Neural progenitor cell (in vitro differentiated cells): ENCODE results near the gene FKBP15. TPM values are rescaled to one million over a fixed set of nuclear protein-coding genes. Genes with fewer than 3 reads are reported as not detected.
"Not testable (repeated sequence)": the region's sequence is repeated elsewhere in the genome, so short reads cannot be mapped to it uniquely, and the experiment has no call there.

Experiments
- DNase-seq: peaks from one replicate; pipeline ENCODE4 v3.0.0-alpha.2; 2016; ENCODE audit warnings: low spot score
- H2AFZ ChIP-seq: fragments of 200-600 bp; sonication (generic); replicated peaks from 2 replicates; pipeline ENCODE4 v1.6.1; 2016; ENCODE audit warnings: antibody characterized with exemption
- H3F3A ChIP-seq: fragments of 200-600 bp; sonication (generic); 2 replicates; pipeline ENCODE4 v1.6.1; 2016; ENCODE audit warnings: antibody characterized with exemption, low read depth
- H3K27ac ChIP-seq: fragments of 200-600 bp; sonication (generic); 2 replicates; pipeline ENCODE4 v1.5.1; 2016; ENCODE audit warnings: mild to moderate bottlenecking
- H3K27me3 ChIP-seq: fragments of 200-600 bp; sonication (generic); 2 replicates; pipeline ENCODE4 v1.6.1; 2016; ENCODE audit warnings: mild to moderate bottlenecking, moderate library complexity
- H3K36me3 ChIP-seq: fragments of 200-600 bp; sonication (generic); 2 replicates; pipeline ENCODE4 v1.5.1; 2016
- H3K4me1 ChIP-seq: fragments of 200-600 bp; sonication (generic); 2 replicates; pipeline ENCODE4 v1.6.1; 2016; ENCODE audit warnings: mixed run types
- H3K4me2 ChIP-seq: fragments of 200-600 bp; sonication (generic); 2 replicates; pipeline ENCODE4 v1.6.1; 2016
- H3K4me3 ChIP-seq: fragments of 200-600 bp; sonication (generic); 2 replicates; pipeline ENCODE4 v1.5.1; 2016
- H3K79me2 ChIP-seq: fragments of 200-600 bp; sonication (generic); 2 replicates; pipeline ENCODE4 v1.6.1; 2016; ENCODE audit warnings: low read depth
- H3K9ac ChIP-seq: fragments of 200-600 bp; sonication (generic); 2 replicates; pipeline ENCODE4 v1.6.1; 2016
- H3K9me3 ChIP-seq: fragments of 200-600 bp; sonication (generic); 2 replicates; pipeline ENCODE4 v1.5.1; 2016; ENCODE audit warnings: low read depth
- H4K20me1 ChIP-seq: fragments of 200-600 bp; sonication (generic); 2 replicates; pipeline ENCODE4 v1.6.1; 2016; ENCODE audit warnings: low read depth
- H3K27ac Mint-ChIP-seq: 3 replicates; pipeline ENCODE4 v1.8.0; 2021; ENCODE audit warnings: mixed read lengths
- H3K27me3 Mint-ChIP-seq: 2 replicates; pipeline ENCODE4 v1.8.0; 2022; ENCODE audit warnings: low read depth, mild to moderate bottlenecking, inconsistent platforms, moderate library complexity, mixed read lengths; ENCODE audit not compliant: insufficient read depth
- H3K36me3 Mint-ChIP-seq: 3 replicates; pipeline ENCODE4 v1.8.0; 2021; ENCODE audit warnings: mixed read lengths
- H3K4me1 Mint-ChIP-seq: 3 replicates; pipeline ENCODE4 v1.8.0; 2021; ENCODE audit warnings: mixed read lengths
- H3K4me3 Mint-ChIP-seq: 3 replicates; pipeline ENCODE4 v1.8.0; 2021; ENCODE audit warnings: mild to moderate bottlenecking, moderate library complexity, mixed read lengths
- H3K9me3 Mint-ChIP-seq: 3 replicates; pipeline ENCODE4 v1.8.0; 2020; ENCODE audit warnings: mixed read lengths
- EZH2 ChIP-seq: fragments of 200-600 bp; sonication (generic); IDR thresholded peaks from 2 replicates; pipeline ENCODE4 v1.6.1; 2017; ENCODE audit warnings: antibody characterized with exemption, mild to moderate bottlenecking, moderate library complexity
- EZH2phosphoT487 ChIP-seq: fragments of 200-600 bp; sonication (generic); IDR thresholded peaks from 2 replicates; pipeline ENCODE4 v1.6.1; 2017; ENCODE audit warnings: antibody characterized with exemption
- total RNA-seq: library from RNA; depleted of rRNA; stranded (reverse); fragments of >200 nt; gene quantifications from 2 replicates; pipeline ENCODE4 v1.2.3, GENCODE V29; 2015; ENCODE audit warnings: low replicate concordance
- TF ChIP-seq, protein P1 (sequence below): fragments of 200-600 bp; sonication (generic); IDR thresholded peaks from 2 replicates; pipeline ENCODE4 v1.5.1; 2017; ENCODE audit warnings: antibody characterized with exemption, mild to moderate bottlenecking

Gene FKBP15
- total RNA-seq, 1 donor from 2014 or later = 25.5 TPM

DNA sequence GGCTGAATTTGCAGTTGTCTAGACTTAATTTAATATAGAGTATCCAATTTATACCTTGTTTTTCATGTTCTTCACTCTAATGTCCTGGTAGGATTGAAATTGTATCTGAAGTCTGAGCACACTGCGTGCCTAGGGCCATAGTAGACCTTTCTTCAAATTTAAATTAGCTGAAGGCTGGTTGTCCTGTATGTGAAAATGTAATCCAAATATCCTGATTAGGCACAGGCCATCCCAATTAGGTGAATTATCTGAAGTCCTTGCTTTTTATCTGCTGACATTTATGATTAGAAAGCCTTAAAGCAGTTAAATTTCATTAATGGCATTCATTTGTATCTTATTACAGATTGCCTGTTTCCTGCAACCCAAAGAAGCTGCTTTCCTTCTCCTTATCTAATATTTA, 33.9 kb upstream of the FKBP15 start:
- Histone ChIP-seq H3K36me3 (peaks cover 3% of the 10 kb centered on the region), H2AFZ (no peak overlapping the region), H3K9me3 (no peaks in the 10 kb centered on the region), H3K4me2 (no peak overlapping the region), H4K20me1 (no peaks in the 10 kb centered on the region), H3K79me2 (no peaks in the 10 kb centered on the region), H3K27ac (no peak overlapping the region), H3K27me3 (no peaks in the 10 kb centered on the region), H3K9ac (no peak overlapping the region), H3K4me3 (no peak overlapping the region), H3F3A (no peaks in the 10 kb centered on the region), H3K4me1 (no peaks in the 10 kb centered on the region)
- Mint-ChIP-seq H3K4me1 (no peaks in the 10 kb centered on the region), H3K27ac (no peak overlapping the region), H3K4me3 (no peak overlapping the region), H3K36me3 (peaks cover 18% of the 10 kb centered on the region), H3K27me3 (no peaks in the 10 kb centered on the region), H3K9me3 (peaks cover 4% of the 10 kb centered on the region)
- no peak for TF ChIP-seq EZH2
- no peak for TF ChIP-seq EZH2phosphoT487
- TF ChIP-seq, protein P1, sequence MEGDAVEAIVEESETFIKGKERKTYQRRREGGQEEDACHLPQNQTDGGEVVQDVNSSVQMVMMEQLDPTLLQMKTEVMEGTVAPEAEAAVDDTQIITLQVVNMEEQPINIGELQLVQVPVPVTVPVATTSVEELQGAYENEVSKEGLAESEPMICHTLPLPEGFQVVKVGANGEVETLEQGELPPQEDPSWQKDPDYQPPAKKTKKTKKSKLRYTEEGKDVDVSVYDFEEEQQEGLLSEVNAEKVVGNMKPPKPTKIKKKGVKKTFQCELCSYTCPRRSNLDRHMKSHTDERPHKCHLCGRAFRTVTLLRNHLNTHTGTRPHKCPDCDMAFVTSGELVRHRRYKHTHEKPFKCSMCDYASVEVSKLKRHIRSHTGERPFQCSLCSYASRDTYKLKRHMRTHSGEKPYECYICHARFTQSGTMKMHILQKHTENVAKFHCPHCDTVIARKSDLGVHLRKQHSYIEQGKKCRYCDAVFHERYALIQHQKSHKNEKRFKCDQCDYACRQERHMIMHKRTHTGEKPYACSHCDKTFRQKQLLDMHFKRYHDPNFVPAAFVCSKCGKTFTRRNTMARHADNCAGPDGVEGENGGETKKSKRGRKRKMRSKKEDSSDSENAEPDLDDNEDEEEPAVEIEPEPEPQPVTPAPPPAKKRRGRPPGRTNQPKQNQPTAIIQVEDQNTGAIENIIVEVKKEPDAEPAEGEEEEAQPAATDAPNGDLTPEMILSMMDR = no peak
- DNase-seq = no peak

DNA sequence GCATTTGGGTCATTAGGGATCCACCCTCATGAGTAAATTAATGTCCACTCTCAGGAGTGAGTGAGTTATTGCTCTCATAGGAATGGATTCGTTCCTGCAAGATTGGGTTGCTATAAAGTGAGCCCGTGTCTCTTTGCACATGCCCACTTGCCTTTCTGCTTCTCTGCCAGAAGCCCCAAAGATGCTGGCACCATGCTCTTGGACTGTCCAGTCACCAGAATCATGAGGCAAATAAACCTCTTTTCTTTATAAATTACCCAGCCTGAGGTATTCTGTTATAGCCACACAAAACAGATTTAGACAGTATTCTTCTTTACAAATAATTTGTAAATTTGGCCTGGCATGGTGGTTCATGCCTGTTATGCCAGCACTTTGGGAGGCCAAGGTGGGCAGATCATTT, 29.7 kb upstream of the FKBP15 start:
- peaks cover 13% of the 10 kb centered on the region for H3K36me3 Mint-ChIP-seq
- no peaks in the 10 kb centered on the region for H3K9me3 ChIP-seq
- peaks cover 2% of the 10 kb centered on the region for H3K27me3 Mint-ChIP-seq
- H3K4me2 ChIP-seq = no peak overlapping the region
- H3K9me3 Mint-ChIP-seq = peaks cover 11% of the 10 kb centered on the region
- H3K27ac Mint-ChIP-seq = no peak overlapping the region
- TF ChIP-seq EZH2phosphoT487 = no peak
- TF ChIP-seq, protein P1 = no peak
- no peak for TF ChIP-seq EZH2
- H2AFZ ChIP-seq = no peak overlapping the region
- no peaks in the 10 kb centered on the region for H3K4me1 ChIP-seq
- H3K27ac ChIP-seq = no peak overlapping the region
- no peaks in the 10 kb centered on the region for H3K36me3 ChIP-seq
- H3K27me3 ChIP-seq = no peaks in the 10 kb centered on the region
- H3K4me3 ChIP-seq = no peak overlapping the region
- no peak overlapping the region for H3K9ac ChIP-seq
- H3K4me3 Mint-ChIP-seq = no peak overlapping the region
- no peaks in the 10 kb centered on the region for H3K4me1 Mint-ChIP-seq
- DNase-seq = no peak
- no peaks in the 10 kb centered on the region for H3F3A ChIP-seq
- H3K79me2 ChIP-seq = no peaks in the 10 kb centered on the region
- no peaks in the 10 kb centered on the region for H4K20me1 ChIP-seq

DNA sequence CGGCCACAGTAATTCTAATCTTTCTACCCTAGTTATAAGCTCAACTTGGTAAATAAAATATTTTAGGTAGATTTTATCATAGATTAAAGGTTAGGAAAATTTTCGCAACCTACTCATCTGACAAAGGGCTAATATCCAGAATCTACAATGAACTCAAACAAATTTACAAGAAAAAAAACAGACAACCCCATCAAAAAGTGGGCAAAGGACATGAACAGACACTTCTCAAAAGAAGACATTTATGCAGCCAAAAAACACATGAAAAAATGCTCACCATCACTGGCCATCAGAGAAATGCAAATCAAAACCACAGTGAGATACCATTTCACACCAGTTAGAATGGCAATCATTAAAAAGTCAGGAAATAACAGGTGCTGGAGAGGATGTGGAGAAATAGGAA, 28.6 kb upstream of the FKBP15 start:
- not testable (repeated sequence) for H3K27me3 ChIP-seq, H3K4me3 Mint-ChIP-seq, H3K79me2 ChIP-seq, H3K9ac ChIP-seq, H3K4me2 ChIP-seq, H3K27ac ChIP-seq, H3K27ac Mint-ChIP-seq, H3K9me3 ChIP-seq, H3K27me3 Mint-ChIP-seq, H3K4me3 ChIP-seq, H4K20me1 ChIP-seq, H2AFZ ChIP-seq, DNase-seq, H3K4me1 Mint-ChIP-seq, H3K36me3 ChIP-seq, H3F3A ChIP-seq, H3K4me1 ChIP-seq
- H3K9me3 Mint-ChIP-seq = peaks cover 11% of the 10 kb centered on the region
- peaks cover 13% of the 10 kb centered on the region for H3K36me3 Mint-ChIP-seq

DNA sequence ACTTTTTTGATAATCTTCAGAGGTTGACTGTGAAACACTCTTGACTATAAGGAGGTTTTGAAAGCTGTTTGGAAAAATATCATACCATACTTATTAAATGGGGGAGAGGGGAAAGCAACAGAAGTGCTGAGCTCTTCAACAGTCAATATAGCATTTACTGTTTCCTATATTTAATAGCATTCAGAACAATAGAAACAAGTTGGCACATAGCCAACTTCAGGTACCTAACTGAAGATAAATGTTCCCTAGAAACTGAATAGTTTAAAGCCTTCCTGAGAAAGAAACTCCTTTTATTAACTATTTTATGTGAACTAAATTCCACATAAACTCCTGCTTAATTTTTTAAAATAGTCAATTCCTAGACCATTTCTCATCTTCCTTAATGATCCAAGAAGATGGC, 26.6 kb upstream of the FKBP15 start:
- Mint-ChIP-seq H3K4me1 (no peaks in the 10 kb centered on the region), H3K27ac (no peak overlapping the region), H3K9me3 (peaks cover 11% of the 10 kb centered on the region), H3K27me3 (peaks cover 2% of the 10 kb centered on the region), H3K4me3 (no peak overlapping the region), H3K36me3 (peaks cover 11% of the 10 kb centered on the region)
- no peak overlapping the region for H3K9ac ChIP-seq
- no peaks in the 10 kb centered on the region for H3K27me3 ChIP-seq
- no peak for DNase-seq
- no peaks in the 10 kb centered on the region for H3K4me1 ChIP-seq
- no peaks in the 10 kb centered on the region for H4K20me1 ChIP-seq
- TF ChIP-seq EZH2phosphoT487 = no peak
- no peak for TF ChIP-seq EZH2
- TF ChIP-seq, protein P1 = no peak
- H3K36me3 ChIP-seq = no peaks in the 10 kb centered on the region
- H3K4me2 ChIP-seq = no peak overlapping the region
- H2AFZ ChIP-seq = no peak overlapping the region
- H3K4me3 ChIP-seq = no peak overlapping the region
- H3K27ac ChIP-seq = no peak overlapping the region
- no peaks in the 10 kb centered on the region for H3K9me3 ChIP-seq
- no peaks in the 10 kb centered on the region for H3K79me2 ChIP-seq
- H3F3A ChIP-seq = no peaks in the 10 kb centered on the region
